SK-N-MC (cell line): ENCODE data around the gene EAF2.

Experiments
- EZH2 ChIP-seq: fragments of 200-600 bp; sonication (generic); IDR thresholded peaks from one replicate; pipeline ENCODE4 v1.6.1; 2017; ENCODE audit warnings: antibody characterized with exemption
- POLR2AphosphoS5 ChIP-seq: IDR thresholded peaks from 2 replicates; pipeline ENCODE4 v1.6.1; 2012; ENCODE audit warnings: mild to moderate bottlenecking, low read depth, low read length, borderline replicate concordance

DNA sequence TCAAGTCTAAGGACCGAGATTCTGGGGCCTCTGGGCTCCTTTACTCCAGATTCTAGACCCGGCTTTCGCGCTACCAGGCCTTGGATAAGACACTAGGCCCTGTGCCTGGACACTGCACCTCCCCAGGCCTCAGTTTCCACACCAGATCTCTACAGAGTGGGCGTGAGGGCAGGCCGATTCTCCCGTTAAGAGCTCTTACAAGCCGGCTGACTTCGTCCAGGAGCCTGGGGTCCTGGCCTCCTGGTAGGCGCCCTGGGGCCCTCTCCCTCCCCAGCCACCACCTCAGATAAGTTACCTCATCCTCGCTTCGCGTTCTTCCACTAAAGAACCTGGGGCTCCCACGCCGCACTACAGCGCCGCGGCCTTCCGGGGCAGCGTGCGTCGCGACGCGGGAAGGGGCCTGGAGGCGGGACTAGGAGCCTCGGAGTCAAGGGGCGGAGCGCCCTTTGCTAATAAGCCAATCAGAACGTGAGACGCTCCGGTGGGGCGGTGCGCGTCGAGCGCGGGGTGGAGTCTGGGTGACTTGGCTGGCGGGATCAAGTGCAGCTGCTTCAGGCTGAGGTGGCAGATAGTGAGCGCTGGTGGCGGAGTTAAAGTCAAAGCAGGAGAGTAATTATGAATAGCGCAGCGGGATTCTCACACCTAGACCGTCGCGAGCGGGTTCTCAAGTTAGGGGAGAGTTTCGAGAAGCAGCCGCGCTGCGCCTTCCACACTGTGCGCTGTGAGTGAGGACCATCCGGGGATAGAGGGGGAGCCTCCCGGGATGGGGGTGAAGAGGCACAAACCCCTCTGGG, at the start of gene EAF2, which contains the start of gene IQCB1:
- TF ChIP-seq EZH2 (no peak), POLR2AphosphoS5 (peak; percentile 98)
